ENCODE data around the gene FCHSD2.

DNA sequence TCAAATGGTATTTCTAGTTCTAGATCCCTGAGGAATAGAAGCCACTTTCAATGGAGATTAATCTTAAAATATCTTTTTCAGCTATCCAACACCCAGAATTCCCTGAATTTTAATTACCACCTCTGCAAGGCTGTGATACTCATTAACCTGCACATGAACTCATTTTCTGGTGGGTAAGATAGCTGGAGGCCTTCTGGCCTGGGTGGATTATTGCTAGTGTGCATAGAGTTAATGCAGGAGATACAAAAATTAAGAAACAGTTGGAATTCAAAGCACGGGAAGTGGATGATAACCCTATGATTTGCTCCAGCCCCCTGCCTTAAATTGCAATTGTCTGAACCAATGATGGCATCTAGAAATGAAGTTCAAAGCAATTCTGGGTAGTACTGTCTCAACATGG is 212.9 kb downstream of the FCHSD2 start:
- TF ChIP-seq POLR2A (IDR thresholded peaks at IDR 0.05) = no peak
- TF ChIP-seq, protein P1, sequence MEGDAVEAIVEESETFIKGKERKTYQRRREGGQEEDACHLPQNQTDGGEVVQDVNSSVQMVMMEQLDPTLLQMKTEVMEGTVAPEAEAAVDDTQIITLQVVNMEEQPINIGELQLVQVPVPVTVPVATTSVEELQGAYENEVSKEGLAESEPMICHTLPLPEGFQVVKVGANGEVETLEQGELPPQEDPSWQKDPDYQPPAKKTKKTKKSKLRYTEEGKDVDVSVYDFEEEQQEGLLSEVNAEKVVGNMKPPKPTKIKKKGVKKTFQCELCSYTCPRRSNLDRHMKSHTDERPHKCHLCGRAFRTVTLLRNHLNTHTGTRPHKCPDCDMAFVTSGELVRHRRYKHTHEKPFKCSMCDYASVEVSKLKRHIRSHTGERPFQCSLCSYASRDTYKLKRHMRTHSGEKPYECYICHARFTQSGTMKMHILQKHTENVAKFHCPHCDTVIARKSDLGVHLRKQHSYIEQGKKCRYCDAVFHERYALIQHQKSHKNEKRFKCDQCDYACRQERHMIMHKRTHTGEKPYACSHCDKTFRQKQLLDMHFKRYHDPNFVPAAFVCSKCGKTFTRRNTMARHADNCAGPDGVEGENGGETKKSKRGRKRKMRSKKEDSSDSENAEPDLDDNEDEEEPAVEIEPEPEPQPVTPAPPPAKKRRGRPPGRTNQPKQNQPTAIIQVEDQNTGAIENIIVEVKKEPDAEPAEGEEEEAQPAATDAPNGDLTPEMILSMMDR (IDR thresholded peaks at IDR 0.05 in 8 of 11, conservative IDR thresholded peaks at IDR 0.05 in 3 of 11) = no peak
